ENCODE results near the gene SLC12A9. TPM values are rescaled to one million over a fixed set of nuclear protein-coding genes. Genes with fewer than 3 reads are reported as not detected.

SLC12A9 gene
- total and polyA plus RNA-seq, 4 donors = 28.5 to 52.6 (median 39.2) TPM

DNA sequence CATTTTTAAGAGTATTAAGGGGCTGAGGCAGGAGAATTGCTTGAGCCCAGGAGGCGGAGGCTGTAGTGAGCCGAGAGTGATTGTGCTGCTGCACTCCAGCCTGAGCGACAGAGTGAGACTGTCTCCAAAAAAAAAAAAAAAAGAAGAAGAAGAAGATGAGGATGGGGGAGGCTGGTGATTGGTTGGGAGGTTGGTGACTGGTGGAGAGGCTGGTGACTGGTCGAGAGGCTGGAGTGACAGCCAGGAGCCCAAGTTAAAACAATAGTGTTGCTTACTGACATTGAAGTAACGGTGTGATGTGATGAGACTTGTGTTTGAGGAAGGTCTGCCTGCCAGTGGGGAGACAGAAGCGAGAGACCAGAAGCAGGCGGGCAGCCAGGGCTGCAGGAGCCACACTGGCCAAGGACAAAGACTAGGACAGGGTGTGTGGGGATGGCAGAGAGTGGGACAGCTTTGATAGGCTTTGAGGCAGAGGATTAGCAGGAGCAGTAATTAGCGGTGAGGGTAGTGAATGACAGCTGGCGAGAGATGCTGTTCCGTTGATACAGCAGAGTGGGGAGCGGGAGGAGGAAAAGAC lies 27.3 kb downstream of the SLC12A9 start:
- no peak overlapping the region for H3K9ac ChIP-seq (ENCODE audit: insufficient read depth in 1 of 2, low read length in 2 of 2)
- H3K4me1 ChIP-seq (ENCODE audit: control insufficient read depth in 5 of 5, insufficient read depth in 5 of 5, low read length in 5 of 5) = peaks cover 0 to 14% (median 5%) of the 10 kb centered on the region in 5 donors
- peaks cover 22 to 52% (median 38%) of the 10 kb centered on the region in 4 donors for H3K36me3 ChIP-seq (ENCODE audit: control insufficient read depth in 4 of 4, insufficient read depth in 4 of 4, low read length in 4 of 4)
- no peak for ATAC-seq (ENCODE audit: insufficient read depth, low FRiP score)
- TF ChIP-seq, protein P1, sequence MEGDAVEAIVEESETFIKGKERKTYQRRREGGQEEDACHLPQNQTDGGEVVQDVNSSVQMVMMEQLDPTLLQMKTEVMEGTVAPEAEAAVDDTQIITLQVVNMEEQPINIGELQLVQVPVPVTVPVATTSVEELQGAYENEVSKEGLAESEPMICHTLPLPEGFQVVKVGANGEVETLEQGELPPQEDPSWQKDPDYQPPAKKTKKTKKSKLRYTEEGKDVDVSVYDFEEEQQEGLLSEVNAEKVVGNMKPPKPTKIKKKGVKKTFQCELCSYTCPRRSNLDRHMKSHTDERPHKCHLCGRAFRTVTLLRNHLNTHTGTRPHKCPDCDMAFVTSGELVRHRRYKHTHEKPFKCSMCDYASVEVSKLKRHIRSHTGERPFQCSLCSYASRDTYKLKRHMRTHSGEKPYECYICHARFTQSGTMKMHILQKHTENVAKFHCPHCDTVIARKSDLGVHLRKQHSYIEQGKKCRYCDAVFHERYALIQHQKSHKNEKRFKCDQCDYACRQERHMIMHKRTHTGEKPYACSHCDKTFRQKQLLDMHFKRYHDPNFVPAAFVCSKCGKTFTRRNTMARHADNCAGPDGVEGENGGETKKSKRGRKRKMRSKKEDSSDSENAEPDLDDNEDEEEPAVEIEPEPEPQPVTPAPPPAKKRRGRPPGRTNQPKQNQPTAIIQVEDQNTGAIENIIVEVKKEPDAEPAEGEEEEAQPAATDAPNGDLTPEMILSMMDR (IDR thresholded peaks at IDR 0.05; ENCODE audit: control extremely low read depth, extremely low read depth) = no peak
- WGBS, 2 donors = 84 to 87% methylated on average over 11 of the region's 11 CpGs
- H3K27ac ChIP-seq (ENCODE audit: low read depth in 1 of 2, low read length in 1 of 2) = no peak overlapping the region
- H3K9me3 ChIP-seq (ENCODE audit: control insufficient read depth in 4 of 4, insufficient read depth in 3 of 4, low read length in 3 of 4) = no peaks in the 10 kb centered on the region
- H3K27me3 ChIP-seq (ENCODE audit: control insufficient read depth in 3 of 3, insufficient read depth in 3 of 3, low read length in 2 of 3) = no peaks in the 10 kb centered on the region
- H3K4me3 ChIP-seq = no peak overlapping the region
- no peak for DNase-seq

DNA sequence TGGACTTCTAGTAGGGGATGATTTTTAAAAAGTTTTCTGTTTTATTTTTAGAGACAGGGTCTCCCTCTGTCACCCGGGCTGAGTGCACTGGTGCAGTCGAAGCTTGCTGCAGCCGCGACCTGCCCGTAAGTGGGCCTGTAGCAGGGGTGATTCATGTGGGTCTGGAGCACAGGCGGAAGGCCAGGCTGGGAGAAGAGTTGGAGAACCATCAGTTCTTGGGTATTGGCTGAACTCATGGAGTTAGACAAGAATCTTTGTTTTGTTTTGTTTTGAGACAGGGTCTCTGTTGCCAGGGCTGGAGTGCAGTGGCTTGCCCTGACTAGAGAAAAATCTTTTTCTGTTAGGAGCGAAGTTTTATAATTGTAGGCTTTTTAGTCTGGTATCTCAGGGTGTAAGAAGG lies 28.1 kb downstream of the SLC12A9 start:
- TF ChIP-seq, protein P1 (IDR thresholded peaks at IDR 0.05; ENCODE audit: control extremely low read depth, extremely low read depth) = no peak
- whole genome bisulfite sequencing, 2 donors = 93 to 94% methylated on average over 7 of the region's 7 CpGs
- H3K4me3 ChIP-seq = no peak overlapping the region
- no peaks in the 10 kb centered on the region for H3K27me3 ChIP-seq (ENCODE audit: control insufficient read depth in 3 of 3, insufficient read depth in 3 of 3, low read length in 2 of 3)
- DNase-seq (no peak), ATAC-seq (ENCODE audit: insufficient read depth, low FRiP score) (no peak)
- H3K27ac ChIP-seq (ENCODE audit: low read depth in 1 of 2, low read length in 1 of 2) = no peak overlapping the region
- H3K9me3 ChIP-seq (ENCODE audit: control insufficient read depth in 4 of 4, insufficient read depth in 3 of 4, low read length in 3 of 4) = no peaks in the 10 kb centered on the region
- peaks cover 0 to 14% (median 4%) of the 10 kb centered on the region in 5 donors for H3K4me1 ChIP-seq (ENCODE audit: control insufficient read depth in 5 of 5, insufficient read depth in 5 of 5, low read length in 5 of 5)
- H3K36me3 ChIP-seq (ENCODE audit: control insufficient read depth in 4 of 4, insufficient read depth in 4 of 4, low read length in 4 of 4) = peaks cover 22 to 60% (median 45%) of the 10 kb centered on the region in 4 donors
- H3K9ac ChIP-seq (ENCODE audit: insufficient read depth in 1 of 2, low read length in 2 of 2) = no peak overlapping the region

- 96 to 97% methylated on average over 20 of the region's 20 CpGs for WGBS, 2 donors
- Histone ChIP-seq H3K4me3 (no peak overlapping the region), H3K27me3 (ENCODE audit: control insufficient read depth in 3 of 3, insufficient read depth in 3 of 3, low read length in 2 of 3) (no peaks in the 10 kb centered on the region), H3K27ac (ENCODE audit: low read depth in 1 of 2, low read length in 1 of 2) (no peak overlapping the region), H3K9me3 (ENCODE audit: control insufficient read depth in 4 of 4, insufficient read depth in 3 of 4, low read length in 3 of 4) (no peaks in the 10 kb centered on the region), H3K9ac (ENCODE audit: insufficient read depth in 1 of 2, low read length in 2 of 2) (no peak overlapping the region), H3K4me1 (ENCODE audit: control insufficient read depth in 5 of 5, insufficient read depth in 5 of 5, low read length in 5 of 5) (peaks cover 0 to 9% (median 4%) of the 10 kb centered on the region in 5 donors), H3K36me3 (ENCODE audit: control insufficient read depth in 4 of 4, insufficient read depth in 4 of 4, low read length in 4 of 4) (peaks cover 22 to 65% (median 50%) of the 10 kb centered on the region in 4 donors)
- DNase-seq (no peak), ATAC-seq (ENCODE audit: insufficient read depth, low FRiP score) (no peak)
- TF ChIP-seq, protein P1 (IDR thresholded peaks at IDR 0.05; ENCODE audit: control extremely low read depth, extremely low read depth) = no peak
Measured at GRCh38 chr7:100881136-100881535, 28.6 kb downstream of the SLC12A9 start.

GRCh38 chr7:100882201-100882600 lies 29.7 kb downstream of the SLC12A9 start:
- H3K27ac ChIP-seq (ENCODE audit: low read depth in 1 of 2, low read length in 1 of 2) = no peak overlapping the region
- TF ChIP-seq, protein P1 (IDR thresholded peaks at IDR 0.05; ENCODE audit: control extremely low read depth, extremely low read depth) = no peak
- no peak overlapping the region for H3K9ac ChIP-seq (ENCODE audit: insufficient read depth in 1 of 2, low read length in 2 of 2)
- WGBS, 2 donors = 94 to 96% methylated on average over 8 to 9 of the region's 9 CpGs
- ATAC-seq (ENCODE audit: insufficient read depth, low FRiP score) (no peak), DNase-seq (no peak)
- no peak overlapping the region for H3K4me3 ChIP-seq
- H3K27me3 ChIP-seq (ENCODE audit: control insufficient read depth in 3 of 3, insufficient read depth in 3 of 3, low read length in 2 of 3) = no peaks in the 10 kb centered on the region
- H3K4me1 ChIP-seq (ENCODE audit: control insufficient read depth in 5 of 5, insufficient read depth in 5 of 5, low read length in 5 of 5) = peaks cover 0 to 4% (median 3%) of the 10 kb centered on the region in 5 donors
- peaks cover 27 to 69% (median 60%) of the 10 kb centered on the region in 4 donors for H3K36me3 ChIP-seq (ENCODE audit: control insufficient read depth in 4 of 4, insufficient read depth in 4 of 4, low read length in 4 of 4)
- no peaks in the 10 kb centered on the region for H3K9me3 ChIP-seq (ENCODE audit: control insufficient read depth in 4 of 4, insufficient read depth in 3 of 4, low read length in 3 of 4)
